HEK293 (cell line): ENCODE results near the gene UGT1A3.

Experiments
- ZFP3 ChIP-seq: fragments of 450-650 bp; formaldehyde crosslinking; IDR thresholded peaks from 2 replicates; pipeline ENCODE4 v1.5.1; 2016; ENCODE audit warnings: low read depth, missing biosample characterization, missing genetic modification characterization
- ZFP37 ChIP-seq: fragments of 450-650 bp; formaldehyde crosslinking; IDR thresholded peaks from 2 replicates; pipeline ENCODE4 v1.5.1; 2016; ENCODE audit warnings: missing biosample characterization, missing genetic modification characterization
- ZNF19 ChIP-seq: fragments of 450-650 bp; formaldehyde crosslinking; IDR thresholded peaks from 2 replicates; pipeline ENCODE4; 2016; ENCODE audit warnings: missing biosample characterization, missing genetic modification characterization, low read depth
- ZNF24 ChIP-seq: fragments of 450-650 bp; formaldehyde crosslinking; IDR thresholded peaks from 2 replicates; pipeline ENCODE4 v1.5.1; 2016; ENCODE audit warnings: missing biosample characterization, missing genetic modification characterization
- ZNF311 ChIP-seq: fragments of 450-650 bp; formaldehyde crosslinking; IDR thresholded peaks from 2 replicates; pipeline ENCODE4 v1.5.1; 2017; ENCODE audit warnings: missing biosample characterization, missing genetic modification characterization, borderline replicate concordance
- ZSCAN16 ChIP-seq: fragments of 450-650 bp; formaldehyde crosslinking; IDR thresholded peaks from 2 replicates; pipeline ENCODE4 v1.5.1; 2016; ENCODE audit warnings: missing biosample characterization, missing genetic modification characterization
- TF ChIP-seq, protein P1 (sequence below): fragments of 450-650 bp; formaldehyde crosslinking; IDR thresholded peaks from 2 replicates; pipeline ENCODE4 v1.5.1; 2016; ENCODE audit warnings: missing biosample characterization, missing genetic modification characterization

DNA sequence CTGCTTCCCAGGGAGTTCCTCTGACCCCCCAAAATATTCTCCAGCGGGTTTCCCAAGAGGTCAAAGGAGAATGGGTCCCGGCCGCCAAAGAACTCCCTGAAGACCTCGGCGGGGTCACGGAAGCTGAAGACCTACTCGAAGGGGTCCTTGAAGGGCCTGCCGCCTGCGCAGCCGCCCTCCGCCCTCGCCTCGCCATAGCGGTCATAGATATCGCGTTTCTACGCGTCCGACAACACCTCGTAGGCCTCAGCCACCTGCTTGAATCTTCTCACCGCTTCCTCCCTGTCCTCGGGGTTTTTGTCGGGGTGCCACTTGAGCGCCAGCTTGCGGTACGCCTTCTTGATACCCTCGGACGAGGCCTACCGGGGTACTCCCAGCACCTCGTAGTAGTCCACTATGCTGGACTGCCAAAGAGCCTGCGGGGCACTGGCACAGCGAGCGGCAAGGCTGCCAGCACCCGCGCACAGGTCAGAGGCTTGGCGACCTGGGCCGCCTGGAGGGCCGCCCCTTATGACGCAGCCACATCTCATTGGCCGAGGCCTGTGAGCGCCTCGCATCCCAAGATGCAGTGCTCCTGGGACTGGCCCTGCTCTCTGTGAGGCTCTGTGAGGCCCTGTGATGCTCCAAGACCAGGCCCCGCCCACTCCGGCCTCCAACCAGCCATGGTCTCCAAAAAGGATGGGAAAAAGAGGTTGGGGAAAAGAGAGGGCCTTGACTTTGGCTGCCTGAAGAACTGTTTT lies 26.2 kb downstream of the UGT1A3 start:
- TF ChIP-seq ZSCAN16 (tag by site-specific recombination) (no peak), ZNF24 (tag by site-specific recombination) (no peak), ZFP37 (tag by site-specific recombination) (no peak), ZFP3 (tag by site-specific recombination) (no peak), ZNF311 (tag by site-specific recombination) (no peak), ZNF19 (tag by site-specific recombination) (no peak)
- TF ChIP-seq, protein P1, sequence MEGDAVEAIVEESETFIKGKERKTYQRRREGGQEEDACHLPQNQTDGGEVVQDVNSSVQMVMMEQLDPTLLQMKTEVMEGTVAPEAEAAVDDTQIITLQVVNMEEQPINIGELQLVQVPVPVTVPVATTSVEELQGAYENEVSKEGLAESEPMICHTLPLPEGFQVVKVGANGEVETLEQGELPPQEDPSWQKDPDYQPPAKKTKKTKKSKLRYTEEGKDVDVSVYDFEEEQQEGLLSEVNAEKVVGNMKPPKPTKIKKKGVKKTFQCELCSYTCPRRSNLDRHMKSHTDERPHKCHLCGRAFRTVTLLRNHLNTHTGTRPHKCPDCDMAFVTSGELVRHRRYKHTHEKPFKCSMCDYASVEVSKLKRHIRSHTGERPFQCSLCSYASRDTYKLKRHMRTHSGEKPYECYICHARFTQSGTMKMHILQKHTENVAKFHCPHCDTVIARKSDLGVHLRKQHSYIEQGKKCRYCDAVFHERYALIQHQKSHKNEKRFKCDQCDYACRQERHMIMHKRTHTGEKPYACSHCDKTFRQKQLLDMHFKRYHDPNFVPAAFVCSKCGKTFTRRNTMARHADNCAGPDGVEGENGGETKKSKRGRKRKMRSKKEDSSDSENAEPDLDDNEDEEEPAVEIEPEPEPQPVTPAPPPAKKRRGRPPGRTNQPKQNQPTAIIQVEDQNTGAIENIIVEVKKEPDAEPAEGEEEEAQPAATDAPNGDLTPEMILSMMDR (tag by site-specific recombination), result no peak
